HCT116 (cell line): ENCODE data around the gene SMAD7.

Source experiments
- CEBPB ChIP-seq: IDR thresholded peaks from 2 replicates; pipeline ENCODE4 v1.6.1; 2012; ENCODE audit warnings: low read depth
- POLR2A ChIP-seq: IDR thresholded peaks from 2 replicates; pipeline ENCODE4 v1.7.0; 2011; ENCODE audit warnings: borderline replicate concordance; ENCODE audit not compliant: insufficient read depth, insufficient read length; ENCODE audit errors: extremely low read depth
- RAD21 ChIP-seq: IDR thresholded peaks from 2 replicates; pipeline ENCODE4 v1.6.1; 2012; ENCODE audit warnings: low read depth, mild to moderate bottlenecking
- TF ChIP-seq, protein P1 (sequence below), 3 experiments: fragments of 200-600 bp in 1 of 3; sonication (generic) in 1 of 3; IDR thresholded peaks in 2 of 3; conservative IDR thresholded peaks in 1 of 3; 2 replicates each; pipeline ENCODE4 v1.5.1; 2012 to 2017; ENCODE audit warnings: low read depth in 2 of 3, low read length in 2 of 3, antibody characterized with exemption in 1 of 3, borderline replicate concordance in 1 of 3, control low read depth in 1 of 3, mild to moderate bottlenecking in 1 of 3, mixed read lengths in 1 of 3, mixed run types in 1 of 3, moderate library complexity in 1 of 3; ENCODE audit not compliant: insufficient read depth in 1 of 3

DNA sequence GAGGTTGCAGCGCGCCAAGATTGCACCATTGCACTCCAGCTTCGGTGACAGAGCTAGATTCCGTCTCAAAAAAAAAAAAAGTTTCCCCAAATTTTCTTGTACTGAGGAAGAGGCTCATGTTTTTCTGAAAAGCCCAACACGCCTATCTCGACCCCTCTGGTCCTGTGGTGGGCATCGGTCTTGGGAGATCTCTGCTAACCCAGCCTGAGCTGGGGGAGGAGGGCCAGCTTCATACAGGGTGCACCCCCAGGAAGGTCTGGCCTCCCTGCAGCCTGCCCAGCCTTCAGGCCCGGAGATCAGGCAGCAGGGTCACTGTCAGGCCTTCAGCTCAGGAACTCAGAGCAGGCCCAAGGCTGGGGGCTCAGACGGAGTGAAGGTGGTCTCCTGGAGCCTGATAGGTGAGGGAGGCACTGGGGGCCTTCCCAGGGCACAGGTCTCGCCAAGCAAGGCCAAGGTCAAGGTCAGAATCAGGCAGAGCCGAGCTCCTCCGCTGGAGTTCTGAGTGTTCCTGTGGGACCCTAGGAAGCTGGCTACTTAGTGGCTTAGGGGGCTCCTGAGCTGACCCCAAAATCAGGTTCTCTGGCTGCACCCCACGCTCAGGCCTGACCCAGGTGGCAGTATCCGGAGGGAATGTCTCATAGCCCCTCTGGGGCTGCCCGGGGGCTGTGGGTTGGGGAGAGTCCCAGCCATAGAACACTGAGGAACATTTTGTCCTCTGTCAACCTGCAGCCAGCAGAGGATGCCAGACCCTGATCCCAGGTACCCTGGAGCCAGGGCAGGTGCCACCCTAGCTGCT lies 37.9 kb upstream of the SMAD7 start:
- TF ChIP-seq RAD21 (no peak), CEBPB (no peak), POLR2A (no peak)
- TF ChIP-seq, protein P1, sequence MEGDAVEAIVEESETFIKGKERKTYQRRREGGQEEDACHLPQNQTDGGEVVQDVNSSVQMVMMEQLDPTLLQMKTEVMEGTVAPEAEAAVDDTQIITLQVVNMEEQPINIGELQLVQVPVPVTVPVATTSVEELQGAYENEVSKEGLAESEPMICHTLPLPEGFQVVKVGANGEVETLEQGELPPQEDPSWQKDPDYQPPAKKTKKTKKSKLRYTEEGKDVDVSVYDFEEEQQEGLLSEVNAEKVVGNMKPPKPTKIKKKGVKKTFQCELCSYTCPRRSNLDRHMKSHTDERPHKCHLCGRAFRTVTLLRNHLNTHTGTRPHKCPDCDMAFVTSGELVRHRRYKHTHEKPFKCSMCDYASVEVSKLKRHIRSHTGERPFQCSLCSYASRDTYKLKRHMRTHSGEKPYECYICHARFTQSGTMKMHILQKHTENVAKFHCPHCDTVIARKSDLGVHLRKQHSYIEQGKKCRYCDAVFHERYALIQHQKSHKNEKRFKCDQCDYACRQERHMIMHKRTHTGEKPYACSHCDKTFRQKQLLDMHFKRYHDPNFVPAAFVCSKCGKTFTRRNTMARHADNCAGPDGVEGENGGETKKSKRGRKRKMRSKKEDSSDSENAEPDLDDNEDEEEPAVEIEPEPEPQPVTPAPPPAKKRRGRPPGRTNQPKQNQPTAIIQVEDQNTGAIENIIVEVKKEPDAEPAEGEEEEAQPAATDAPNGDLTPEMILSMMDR (IDR thresholded peaks at IDR 0.05 in 2 of 3, conservative IDR thresholded peaks at IDR 0.05 in 1 of 3; ENCODE audit: borderline replicate concordance in 1 of 3, insufficient read depth in 1 of 3, low read depth in 2 of 3, low read length in 2 of 3), result no peak
